ENCODE data around the gene SCD5. TPM values are rescaled to one million over a fixed set of nuclear protein-coding genes. Genes with fewer than 3 reads are reported as not detected.

Gene SCD5
- total RNA-seq, 1 donor from 2014 or later = 36.9 TPM

DNA sequence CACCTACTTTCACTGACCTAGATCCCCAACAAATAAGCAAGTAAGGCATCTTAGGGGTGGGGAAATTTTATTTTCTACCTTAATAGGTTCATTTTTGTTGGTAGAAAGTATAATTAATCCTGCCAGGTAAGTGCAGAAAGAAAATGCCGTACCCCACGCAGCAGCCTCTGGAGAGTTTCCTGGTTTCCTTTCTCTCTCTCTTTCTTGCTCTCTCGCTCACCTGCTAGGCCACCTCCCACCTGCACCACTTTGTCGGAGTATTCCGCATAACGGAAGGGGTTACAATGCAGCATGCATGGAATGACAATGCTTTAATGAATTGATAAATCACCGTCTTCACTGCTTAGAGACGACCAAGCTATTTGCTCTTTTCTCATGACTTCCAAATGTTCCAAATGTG is 101.0 kb downstream of the SCD5 start:
- Histone ChIP-seq H4K20me1 (ENCODE audit: low read depth) (no peaks in the 10 kb centered on the region), H3K4me2 (no peak overlapping the region), H3K27ac (no peak overlapping the region), H3K9me3 (ENCODE audit: low read depth) (no peaks in the 10 kb centered on the region), H3K79me2 (ENCODE audit: low read depth) (no peaks in the 10 kb centered on the region), H2AFZ (replicated peaks) (no peak overlapping the region), H3K36me3 (no peaks in the 10 kb centered on the region), H3F3A (ENCODE audit: low read depth) (no peaks in the 10 kb centered on the region), H3K4me3 (no peak overlapping the region), H3K9ac (no peak overlapping the region), H3K4me1 (no peaks in the 10 kb centered on the region), H3K27me3 (no peaks in the 10 kb centered on the region)
- Mint-ChIP-seq H3K9me3 (no peaks in the 10 kb centered on the region), H3K4me1 (peaks cover 15% of the 10 kb centered on the region), H3K36me3 (peaks cover 15% of the 10 kb centered on the region), H3K27me3 (ENCODE audit: insufficient read depth, low read depth) (no peaks in the 10 kb centered on the region), H3K27ac (no peak overlapping the region), H3K4me3 (no peak overlapping the region)
- no peak for DNase-seq (ENCODE audit: low spot score)
- no peak for TF ChIP-seq EZH2 (IDR thresholded peaks at IDR 0.05)
- TF ChIP-seq EZH2phosphoT487 (IDR thresholded peaks at IDR 0.05) = no peak
- TF ChIP-seq CTCF (IDR thresholded peaks at IDR 0.05) = no peak

GRCh38 chr4:82696117-82696860 is 102.3 kb downstream of the SCD5 start:
- Mint-ChIP-seq H3K27me3 (ENCODE audit: insufficient read depth, low read depth) (no peaks in the 10 kb centered on the region), H3K9me3 (no peaks in the 10 kb centered on the region), H3K27ac (no peak overlapping the region), H3K4me1 (peaks cover 15% of the 10 kb centered on the region), H3K4me3 (no peak overlapping the region), H3K36me3 (peaks cover 9% of the 10 kb centered on the region)
- no peak overlapping the region for H3K9ac ChIP-seq
- no peaks in the 10 kb centered on the region for H3K27me3 ChIP-seq
- no peaks in the 10 kb centered on the region for H3K79me2 ChIP-seq (ENCODE audit: low read depth)
- no peak overlapping the region for H3K27ac ChIP-seq
- H3K4me2 ChIP-seq = no peak overlapping the region
- H3K9me3 ChIP-seq (ENCODE audit: low read depth) = no peaks in the 10 kb centered on the region
- no peak overlapping the region for H2AFZ ChIP-seq (replicated peaks)
- no peak for DNase-seq (ENCODE audit: low spot score)
- H3K4me3 ChIP-seq = no peak overlapping the region
- no peaks in the 10 kb centered on the region for H3K4me1 ChIP-seq
- H3K36me3 ChIP-seq = no peaks in the 10 kb centered on the region
- no peaks in the 10 kb centered on the region for H3F3A ChIP-seq (ENCODE audit: low read depth)
- H4K20me1 ChIP-seq (ENCODE audit: low read depth) = no peaks in the 10 kb centered on the region
- no peak for TF ChIP-seq EZH2 (IDR thresholded peaks at IDR 0.05)

GRCh38 chr4:82694892-82695291 is 103.7 kb downstream of the SCD5 start:
- Histone ChIP-seq H3K27me3 (no peaks in the 10 kb centered on the region), H3K36me3 (no peaks in the 10 kb centered on the region), H3K4me1 (no peaks in the 10 kb centered on the region), H2AFZ (replicated peaks) (no peak overlapping the region), H3F3A (ENCODE audit: low read depth) (no peaks in the 10 kb centered on the region), H3K9me3 (ENCODE audit: low read depth) (no peaks in the 10 kb centered on the region), H3K27ac (no peak overlapping the region), H3K9ac (no peak overlapping the region), H3K4me3 (no peak overlapping the region), H3K79me2 (ENCODE audit: low read depth) (no peaks in the 10 kb centered on the region), H3K4me2 (no peak overlapping the region), H4K20me1 (ENCODE audit: low read depth) (no peaks in the 10 kb centered on the region)
- no peaks in the 10 kb centered on the region for H3K27me3 Mint-ChIP-seq (ENCODE audit: insufficient read depth, low read depth)
- H3K36me3 Mint-ChIP-seq = peaks cover 8% of the 10 kb centered on the region
- no peak for DNase-seq (ENCODE audit: low spot score)
- no peak overlapping the region for H3K27ac Mint-ChIP-seq
- no peaks in the 10 kb centered on the region for H3K9me3 Mint-ChIP-seq
- TF ChIP-seq EZH2phosphoT487 (IDR thresholded peaks at IDR 0.05) = no peak
- no peak for TF ChIP-seq CTCF (IDR thresholded peaks at IDR 0.05)
- TF ChIP-seq EZH2 (IDR thresholded peaks at IDR 0.05) = no peak
- H3K4me1 Mint-ChIP-seq = peaks cover 15% of the 10 kb centered on the region
- no peak overlapping the region for H3K4me3 Mint-ChIP-seq

- Mint-ChIP-seq H3K4me1 (peaks cover 15% of the 10 kb centered on the region), H3K27me3 (ENCODE audit: insufficient read depth, low read depth) (no peaks in the 10 kb centered on the region)
- TF ChIP-seq CTCF (IDR thresholded peaks at IDR 0.05) (no peak), EZH2 (IDR thresholded peaks at IDR 0.05) (no peak), EZH2phosphoT487 (IDR thresholded peaks at IDR 0.05) (no peak)
Observed at GRCh38 chr4:82694046-82694445, 104.5 kb downstream of the SCD5 start.

More at GRCh38 chr4:82694046-82694445, 104.5 kb downstream of the SCD5 start:
- no peak overlapping the region for H3K4me3 Mint-ChIP-seq
- Histone ChIP-seq H3K27me3 (no peaks in the 10 kb centered on the region), H3K27ac (no peak overlapping the region), H3K4me1 (no peaks in the 10 kb centered on the region), H3K79me2 (ENCODE audit: low read depth) (no peaks in the 10 kb centered on the region), H3K4me2 (no peak overlapping the region), H3K4me3 (no peak overlapping the region), H3F3A (ENCODE audit: low read depth) (no peaks in the 10 kb centered on the region), H3K9me3 (ENCODE audit: low read depth) (no peaks in the 10 kb centered on the region), H2AFZ (replicated peaks) (no peak overlapping the region), H3K9ac (no peak overlapping the region), H4K20me1 (ENCODE audit: low read depth) (no peaks in the 10 kb centered on the region), H3K36me3 (no peaks in the 10 kb centered on the region)
- H3K36me3 Mint-ChIP-seq = peaks cover 8% of the 10 kb centered on the region
- no peaks in the 10 kb centered on the region for H3K9me3 Mint-ChIP-seq
- no peak for DNase-seq (ENCODE audit: low spot score)
- H3K27ac Mint-ChIP-seq = no peak overlapping the region
